Endodermal cell (in vitro differentiated cells): ENCODE results near the gene EMILIN3. TPM values are rescaled to one million over a fixed set of nuclear protein-coding genes. Genes with fewer than 3 reads are reported as not detected.
A peak's percentile ranks its signal among the peaks of the same experiment; 100 is the strongest.

Experiments
- DNase-seq: peaks from one replicate; pipeline ENCODE4 v3.0.0-alpha.2; 2017
- H3K27ac ChIP-seq: 2 replicates; pipeline ENCODE4 v1.5.1; 2013; ENCODE audit warnings: mild to moderate bottlenecking, low read depth, low read length, moderate library complexity
- H3K27me3 ChIP-seq: 2 replicates; pipeline ENCODE4 v1.6.1; 2013; ENCODE audit warnings: mild to moderate bottlenecking, low read length, moderate library complexity; ENCODE audit not compliant: insufficient read depth, control insufficient read depth, poor library complexity, severe bottlenecking
- H3K36me3 ChIP-seq: 2 replicates; pipeline ENCODE4 v1.7.0; 2013; ENCODE audit warnings: mild to moderate bottlenecking, low read length, moderate library complexity; ENCODE audit not compliant: control insufficient read depth, insufficient read depth
- H3K4me1 ChIP-seq: one replicate; pipeline ENCODE4 v1.7.0; 2013; ENCODE audit warnings: low read length; ENCODE audit not compliant: control insufficient read depth, insufficient read depth
- H3K4me3 ChIP-seq: 2 replicates; pipeline ENCODE4 v1.5.1; 2013; ENCODE audit warnings: mild to moderate bottlenecking, low read length, moderate library complexity
- H3K9ac ChIP-seq: 2 replicates; pipeline ENCODE4 v1.6.1; 2013; ENCODE audit warnings: mild to moderate bottlenecking, low read length, moderate library complexity; ENCODE audit not compliant: poor library complexity, severe bottlenecking; ENCODE audit errors: extremely low read depth
- H3K9me3 ChIP-seq: 2 replicates; pipeline ENCODE4 v1.6.1; 2013; ENCODE audit warnings: mild to moderate bottlenecking, low read length, moderate library complexity; ENCODE audit not compliant: control insufficient read depth
- H3K27ac Mint-ChIP-seq: 2 replicates; pipeline ENCODE4 v1.8.0; 2020; ENCODE audit warnings: mixed read lengths
- H3K27me3 Mint-ChIP-seq: 2 replicates; pipeline ENCODE4 v1.8.0; 2021; ENCODE audit warnings: mild to moderate bottlenecking, mixed read lengths; ENCODE audit not compliant: insufficient read depth
- H3K36me3 Mint-ChIP-seq: 2 replicates; pipeline ENCODE4 v1.8.0; 2020; ENCODE audit warnings: low read depth, mixed read lengths
- H3K4me1 Mint-ChIP-seq: 2 replicates; pipeline ENCODE4 v1.8.0; 2020; ENCODE audit warnings: mixed read lengths
- H3K4me3 Mint-ChIP-seq: 2 replicates; pipeline ENCODE4 v1.8.0; 2020; ENCODE audit warnings: mild to moderate bottlenecking, moderate library complexity, mixed read lengths
- H3K9me3 Mint-ChIP-seq: 2 replicates; pipeline ENCODE4 v1.8.0; 2020; ENCODE audit warnings: mild to moderate bottlenecking, mixed read lengths
- WGBS, 2 experiments: methylation state at CpG; one replicate each; pipeline versions ENCODE4 v1.1.5 to v1.1.7; 2013; ENCODE audit warnings: missing lambda C conversion rate in 2 of 2, mixed read lengths in 1 of 2; ENCODE audit not compliant: insufficient coverage in 1 of 2, insufficient read length in 1 of 2; 5-methylcytosine and 5-hydroxymethylcytosine counted together
- long read RNA-seq, 4 experiments: library from polyadenylated mRNA in 2 of 4; library from RNA in 1 of 4; library from capped mRNA in 1 of 4; stranded (forward) in 3 of 4; unstranded in 1 of 4; transcript quantifications; one replicate each; pipeline ENCODE4 v2.0.0, GENCODE V29; 2020 to 2021; ENCODE audit warnings: inconsistent platforms in 1 of 4
- polyA plus RNA-seq, 2 experiments: library from polyadenylated mRNA; stranded (reverse); fragments of 50-300 nt; gene quantifications; one replicate each; pipeline ENCODE4 v1.2.3, GENCODE V29; 2013
- total RNA-seq, 2 donors: library from RNA; stranded (reverse); fragmentation: NEBNext Ultra II Directional in 1 of 2; extraction: Animal tissue kit (Norgen Biotek cat#: 25700) in 1 of 2; gene quantifications; 2 replicates in 1 of 2; 3 replicates in 1 of 2; pipeline ENCODE4 v1.2.1, GENCODE V29; 2021
- TF ChIP-seq, protein P1 (sequence below): fragments of 200-600 bp; sonication (generic); conservative IDR thresholded peaks from 2 replicates; pipeline ENCODE4 v1.5.0; 2021; ENCODE audit warnings: antibody characterized with exemption, mild to moderate bottlenecking

EMILIN3 gene, protein sequence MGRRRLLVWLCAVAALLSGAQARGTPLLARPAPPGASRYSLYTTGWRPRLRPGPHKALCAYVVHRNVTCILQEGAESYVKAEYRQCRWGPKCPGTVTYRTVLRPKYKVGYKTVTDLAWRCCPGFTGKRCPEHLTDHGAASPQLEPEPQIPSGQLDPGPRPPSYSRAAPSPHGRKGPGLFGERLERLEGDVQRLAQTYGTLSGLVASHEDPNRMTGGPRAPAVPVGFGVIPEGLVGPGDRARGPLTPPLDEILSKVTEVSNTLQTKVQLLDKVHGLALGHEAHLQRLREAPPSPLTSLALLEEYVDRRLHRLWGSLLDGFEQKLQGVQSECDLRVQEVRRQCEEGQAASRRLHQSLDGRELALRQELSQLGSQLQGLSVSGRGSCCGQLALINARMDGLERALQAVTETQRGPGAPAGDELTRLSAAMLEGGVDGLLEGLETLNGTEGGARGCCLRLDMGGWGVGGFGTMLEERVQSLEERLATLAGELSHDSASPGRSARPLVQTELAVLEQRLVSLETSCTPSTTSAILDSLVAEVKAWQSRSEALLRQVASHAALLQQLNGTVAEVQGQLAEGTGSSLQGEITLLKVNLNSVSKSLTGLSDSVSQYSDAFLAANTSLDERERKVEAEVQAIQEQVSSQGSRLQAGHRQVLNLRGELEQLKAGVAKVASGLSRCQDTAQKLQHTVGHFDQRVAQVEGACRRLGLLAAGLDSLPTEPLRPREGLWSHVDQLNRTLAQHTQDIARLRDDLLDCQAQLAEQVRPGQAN
- 1 to 10 TPM; 5.3 to 9.6 TPM for total RNA-seq
- polyA plus RNA-seq (2013, experiment 1 of 2), result 9.3 TPM
- 8.2 TPM for polyA plus RNA-seq (2013, experiment 2 of 2)
- long read RNA-seq, experiment 1, partial matches to known transcripts, result 0 of 4 reads
- long read RNA-seq, experiment 1, other reads (novel, unspliced or antisense), result 3 of 4 reads
- long read RNA-seq, experiment 2, transcript EMILIN3-201 (4 exons, 3,796 nt), result major isoform, 5 of 8 reads
- long read RNA-seq, experiment 2, partial matches to known transcripts, result 0 of 8 reads
- long read RNA-seq, experiment 2, other reads (novel, unspliced or antisense), result 3 of 8 reads
- long read RNA-seq, experiment 3, partial matches to known transcripts, result 0 of 6 reads
- long read RNA-seq, experiment 3, other reads (novel, unspliced or antisense), result 6 of 6 reads
- long read RNA-seq, experiment 4, result 0 reads

DNA sequence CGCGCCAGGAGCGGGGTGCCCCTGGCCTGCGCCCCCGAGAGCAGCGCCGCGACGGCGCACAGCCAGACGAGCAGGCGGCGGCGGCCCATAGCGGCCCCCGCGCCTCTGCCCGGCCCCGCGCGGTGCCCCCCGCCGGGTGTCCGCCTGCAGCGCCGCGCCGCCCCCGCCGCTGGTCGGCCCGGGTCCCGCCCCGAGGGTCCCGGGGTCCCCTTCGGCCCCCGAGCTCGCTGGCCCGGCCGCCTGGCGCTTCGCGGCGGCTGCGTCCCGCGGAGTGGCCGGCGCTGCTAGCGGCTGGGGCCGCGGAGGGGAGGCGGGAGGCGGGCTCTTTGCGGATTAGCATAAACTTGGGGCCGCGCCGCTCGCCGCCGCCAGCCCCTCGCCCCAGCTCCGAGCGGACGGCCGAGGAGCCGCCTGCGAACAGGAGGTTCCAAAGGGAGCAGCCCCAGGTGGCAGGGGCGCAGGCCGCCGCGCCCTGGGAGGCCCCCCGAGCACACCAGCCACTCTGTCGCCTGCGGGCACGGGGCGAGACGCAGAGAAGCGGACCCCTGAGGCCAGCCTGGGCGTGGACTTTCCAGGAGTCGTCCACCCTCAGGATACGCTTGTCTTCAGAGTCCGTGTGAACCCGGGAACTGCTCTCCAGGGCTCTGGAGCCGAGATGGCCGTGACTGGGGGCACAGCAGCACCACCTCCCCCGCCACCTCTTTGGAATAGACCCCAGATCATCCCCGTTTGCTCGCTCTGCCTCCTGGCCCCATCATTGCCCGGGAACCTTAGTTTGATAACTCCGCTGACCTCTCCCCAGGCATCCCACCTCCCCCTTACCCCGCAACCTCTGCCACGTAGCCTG, at the start of gene EMILIN3:
Gene EMILIN3 (minus strand): TSS at position 273 of the 847 bp plus-strand sequence. CDS start 184 bp downstream, at position 89.
- Histone ChIP-seq H3K27me3 (peaks cover 53% of the 10 kb centered on the region), H3K36me3 (no peaks in the 10 kb centered on the region), H3K4me1 (no peaks in the 10 kb centered on the region), H3K9ac (no peak within 1 kb of the TSS), H3K27ac (no peak within 1 kb of the TSS), H3K9me3 (no peaks in the 10 kb centered on the region), H3K4me3 (peak within 1 kb of the TSS; percentile 65)
- Mint-ChIP-seq H3K27ac (no peak within 1 kb of the TSS), H3K9me3 (peaks cover 8% of the 10 kb centered on the region), H3K27me3 (peaks cover 57% of the 10 kb centered on the region), H3K36me3 (no peaks in the 10 kb centered on the region), H3K4me3 (peak within 1 kb of the TSS; percentile 54), H3K4me1 (peaks cover 6% of the 10 kb centered on the region)
- TF ChIP-seq, protein P1, sequence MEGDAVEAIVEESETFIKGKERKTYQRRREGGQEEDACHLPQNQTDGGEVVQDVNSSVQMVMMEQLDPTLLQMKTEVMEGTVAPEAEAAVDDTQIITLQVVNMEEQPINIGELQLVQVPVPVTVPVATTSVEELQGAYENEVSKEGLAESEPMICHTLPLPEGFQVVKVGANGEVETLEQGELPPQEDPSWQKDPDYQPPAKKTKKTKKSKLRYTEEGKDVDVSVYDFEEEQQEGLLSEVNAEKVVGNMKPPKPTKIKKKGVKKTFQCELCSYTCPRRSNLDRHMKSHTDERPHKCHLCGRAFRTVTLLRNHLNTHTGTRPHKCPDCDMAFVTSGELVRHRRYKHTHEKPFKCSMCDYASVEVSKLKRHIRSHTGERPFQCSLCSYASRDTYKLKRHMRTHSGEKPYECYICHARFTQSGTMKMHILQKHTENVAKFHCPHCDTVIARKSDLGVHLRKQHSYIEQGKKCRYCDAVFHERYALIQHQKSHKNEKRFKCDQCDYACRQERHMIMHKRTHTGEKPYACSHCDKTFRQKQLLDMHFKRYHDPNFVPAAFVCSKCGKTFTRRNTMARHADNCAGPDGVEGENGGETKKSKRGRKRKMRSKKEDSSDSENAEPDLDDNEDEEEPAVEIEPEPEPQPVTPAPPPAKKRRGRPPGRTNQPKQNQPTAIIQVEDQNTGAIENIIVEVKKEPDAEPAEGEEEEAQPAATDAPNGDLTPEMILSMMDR, result no peak
- DNase-seq, result peak; percentile 80
- WGBS, 2 experiments, result 7 to 11% methylated on average over 13 to 93 of the region's 93 CpGs

DNA sequence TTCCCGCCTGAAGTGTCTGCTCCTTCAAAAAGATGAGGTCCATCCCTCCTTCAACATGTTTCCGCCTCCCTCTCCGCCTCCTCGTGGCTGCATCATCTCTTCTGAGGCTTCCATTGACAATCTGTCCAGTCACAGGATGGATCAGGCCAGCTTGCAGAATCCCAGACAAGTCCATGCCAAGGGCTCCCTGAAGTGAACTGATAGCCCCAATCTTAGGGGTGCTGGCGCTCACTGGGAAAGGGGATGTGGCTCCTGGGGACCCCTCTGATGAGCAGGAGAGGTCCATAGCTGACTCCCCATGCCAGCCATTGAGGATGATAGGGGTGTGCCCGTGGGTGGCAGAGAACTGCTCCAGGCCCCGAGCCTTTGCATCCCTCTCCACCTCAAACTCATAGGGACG, 48.6 kb upstream of the EMILIN3 start:
- no peak overlapping the region for H3K4me3 Mint-ChIP-seq
- no peak overlapping the region for H3K27ac Mint-ChIP-seq
- peaks cover 82% of the 10 kb centered on the region for H3K36me3 Mint-ChIP-seq
- Histone ChIP-seq H3K27ac (no peak overlapping the region), H3K9me3 (no peaks in the 10 kb centered on the region), H3K27me3 (no peaks in the 10 kb centered on the region), H3K4me3 (no peak overlapping the region), H3K36me3 (peaks cover 90% of the 10 kb centered on the region), H3K4me1 (peaks cover 2% of the 10 kb centered on the region), H3K9ac (no peak overlapping the region)
- no peak for DNase-seq
- no peaks in the 10 kb centered on the region for H3K27me3 Mint-ChIP-seq
- H3K9me3 Mint-ChIP-seq, result no peaks in the 10 kb centered on the region
- 93 to 100% methylated on average over 4 to 8 of the region's 8 CpGs for WGBS, 2 experiments
- TF ChIP-seq, protein P1, result no peak
- peaks cover 5% of the 10 kb centered on the region for H3K4me1 Mint-ChIP-seq
